ENCODE results near the gene TTC17.
A peak's percentile ranks its signal among the peaks of the same experiment; 100 is the strongest.
"Not testable (repeated sequence)": the region's sequence is repeated elsewhere in the genome, so short reads cannot be mapped to it uniquely, and the experiment has no call there.

Gene TTC17

DNA sequence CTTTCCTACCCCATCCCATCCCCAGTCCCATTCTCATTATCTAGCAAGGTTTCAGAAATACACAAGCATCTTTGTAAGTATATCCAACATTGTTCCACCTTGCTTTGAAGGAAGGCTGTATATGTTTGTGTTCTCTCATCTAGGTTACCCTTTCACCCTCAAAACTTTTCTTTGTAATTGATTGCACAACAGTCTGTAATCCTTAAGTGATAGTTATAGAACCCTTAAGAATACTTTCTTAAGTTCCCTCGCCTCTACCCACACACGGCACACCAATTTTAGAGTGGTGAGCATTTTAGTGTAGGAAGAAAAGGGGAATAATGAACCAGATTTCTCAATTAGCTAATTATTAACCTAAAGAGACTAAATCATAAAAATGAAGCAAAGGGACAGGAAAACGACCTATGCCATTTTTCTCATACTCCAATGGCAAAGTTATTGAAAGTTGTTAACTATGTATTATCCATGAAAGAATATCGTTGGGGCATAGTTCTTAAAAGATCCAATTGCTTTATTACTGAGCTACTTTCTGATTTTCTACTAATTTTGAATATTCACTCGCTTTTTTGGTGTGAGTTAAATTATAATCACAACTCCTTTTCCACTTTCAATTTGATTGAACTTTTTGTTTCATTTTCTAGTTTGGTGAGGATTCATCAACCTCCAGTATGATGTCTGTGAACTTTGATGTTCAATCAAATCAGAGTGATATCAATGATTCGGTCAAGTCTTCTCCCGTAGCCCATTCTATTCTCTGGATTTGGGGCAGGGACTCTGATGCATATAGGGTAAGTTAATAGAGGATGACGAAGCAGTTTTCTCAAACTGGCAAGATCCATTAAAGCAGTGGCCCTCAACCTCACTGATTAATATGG lies 44.9 kb downstream of the TTC17 start:
- no peak for DNase-seq
- H3K4me1 Mint-ChIP-seq: peaks cover 29% of the 10 kb centered on the region
- no peaks in the 10 kb centered on the region for H3K27me3 Mint-ChIP-seq
- H3K9me3 Mint-ChIP-seq: no peaks in the 10 kb centered on the region
- H3K4me3 Mint-ChIP-seq: no peak overlapping the region
- H3K27ac Mint-ChIP-seq: no peak overlapping the region
- ATAC-seq: no peak

DNA sequence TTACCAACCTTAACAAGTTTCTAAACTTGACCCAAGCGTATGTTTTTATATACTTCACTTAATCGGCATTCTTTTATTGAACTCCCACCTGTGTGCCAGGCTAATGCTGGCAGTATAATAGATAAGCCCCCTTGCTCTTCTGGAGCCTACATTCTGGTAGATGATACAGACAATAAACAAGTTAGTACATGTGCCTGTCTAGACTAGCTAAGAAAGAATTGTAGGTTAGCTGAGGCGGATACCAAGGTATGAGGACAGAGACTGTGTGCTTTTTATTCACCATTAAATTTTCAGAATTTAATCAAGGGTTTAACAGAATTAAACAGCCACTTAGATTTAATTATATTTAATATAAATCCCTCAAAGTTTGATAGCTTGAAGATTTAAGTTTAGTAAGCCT lies 45.7 kb downstream of the TTC17 start:
- no peak for DNase-seq
- H3K4me3 Mint-ChIP-seq: no peak overlapping the region
- no peak overlapping the region for H3K27ac Mint-ChIP-seq
- no peaks in the 10 kb centered on the region for H3K9me3 Mint-ChIP-seq
- no peak for ATAC-seq
- H3K4me1 Mint-ChIP-seq: peaks cover 24% of the 10 kb centered on the region
- no peaks in the 10 kb centered on the region for H3K27me3 Mint-ChIP-seq

DNA sequence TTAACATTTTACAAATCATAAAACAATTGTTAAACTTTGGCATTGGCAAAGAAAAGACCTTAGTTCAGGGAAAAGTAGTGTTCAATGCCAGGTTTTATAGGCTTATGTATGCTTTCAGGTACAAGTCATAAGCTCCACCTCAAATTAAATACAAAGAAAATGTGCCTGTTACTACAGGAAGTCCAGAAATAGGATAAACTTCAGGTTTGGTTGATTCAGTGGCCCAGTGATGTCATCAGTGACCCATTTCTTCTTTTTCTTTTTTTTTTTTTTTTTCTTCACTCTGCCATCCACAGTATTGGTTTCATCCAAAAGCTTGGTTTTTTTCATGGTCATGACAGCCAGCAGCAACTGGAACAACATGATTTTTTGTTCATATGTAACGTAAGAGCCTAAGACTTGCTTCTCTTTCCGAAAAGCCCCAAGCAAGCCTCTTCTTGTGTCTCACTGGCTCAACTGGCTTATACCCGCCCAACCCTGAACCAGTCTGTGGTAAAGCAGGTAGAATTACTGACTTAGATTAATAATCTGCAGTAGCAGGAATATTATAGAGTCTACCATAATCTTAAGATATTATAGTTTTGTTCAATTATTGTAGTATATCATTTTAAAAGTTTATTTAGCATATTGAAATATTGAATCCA lies 46.2 kb downstream of the TTC17 start:
- Mint-ChIP-seq H3K9me3 (no peaks in the 10 kb centered on the region), H3K27me3 (no peaks in the 10 kb centered on the region), H3K4me3 (no peak overlapping the region), H3K27ac (no peak overlapping the region), H3K4me1 (peaks cover 19% of the 10 kb centered on the region)
- no peak for ATAC-seq
- DNase-seq: no peak

DNA sequence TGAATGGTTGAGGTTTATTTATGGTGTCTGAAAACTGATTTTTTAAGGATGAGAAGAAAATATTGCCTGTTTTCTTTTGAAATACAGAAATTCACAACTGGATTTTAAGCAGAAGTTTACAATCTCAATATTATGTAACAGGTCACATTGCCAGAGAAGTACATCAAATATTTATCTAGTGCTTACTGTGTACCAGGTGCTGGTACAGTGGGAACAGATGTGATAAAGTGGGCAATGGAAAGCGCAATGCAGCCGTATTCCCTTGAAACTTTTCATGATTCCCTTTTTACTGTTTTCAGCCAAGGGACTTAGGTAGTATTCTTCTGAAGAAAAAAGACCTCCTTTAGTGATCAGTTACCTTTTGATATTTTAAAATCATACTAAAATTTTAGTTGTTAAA lies 49.6 kb downstream of the TTC17 start:
- peaks cover 14% of the 10 kb centered on the region for H3K4me1 Mint-ChIP-seq
- no peak for ATAC-seq
- no peak for DNase-seq
- no peak overlapping the region for H3K27ac Mint-ChIP-seq
- H3K9me3 Mint-ChIP-seq: no peaks in the 10 kb centered on the region
- H3K4me3 Mint-ChIP-seq: no peak overlapping the region
- H3K27me3 Mint-ChIP-seq: no peaks in the 10 kb centered on the region

DNA sequence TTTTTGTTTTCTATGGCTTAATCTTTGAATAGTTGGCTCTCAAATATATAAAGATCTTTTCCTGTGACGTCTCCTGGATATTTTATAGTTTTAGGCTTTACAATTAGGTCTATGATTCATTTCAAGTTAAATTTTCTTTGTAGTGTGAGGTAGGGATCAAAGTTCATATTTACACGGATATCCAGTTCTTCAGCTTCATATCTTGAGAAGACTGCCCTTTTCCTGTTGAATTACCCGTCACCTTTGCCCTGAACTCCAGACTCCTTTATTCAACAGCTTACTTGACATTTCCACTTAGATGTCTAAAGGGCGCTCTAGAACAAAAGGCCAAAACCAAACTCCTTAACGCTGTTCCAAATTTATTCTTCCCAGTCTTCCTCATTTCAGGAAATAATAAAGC lies 51.7 kb downstream of the TTC17 start:
- H3K27me3 Mint-ChIP-seq: no peaks in the 10 kb centered on the region
- no peak overlapping the region for H3K27ac Mint-ChIP-seq
- no peaks in the 10 kb centered on the region for H3K9me3 Mint-ChIP-seq
- ATAC-seq: no peak
- H3K4me1 Mint-ChIP-seq: peaks cover 6% of the 10 kb centered on the region
- no peak overlapping the region for H3K4me3 Mint-ChIP-seq
- no peak for DNase-seq

DNA sequence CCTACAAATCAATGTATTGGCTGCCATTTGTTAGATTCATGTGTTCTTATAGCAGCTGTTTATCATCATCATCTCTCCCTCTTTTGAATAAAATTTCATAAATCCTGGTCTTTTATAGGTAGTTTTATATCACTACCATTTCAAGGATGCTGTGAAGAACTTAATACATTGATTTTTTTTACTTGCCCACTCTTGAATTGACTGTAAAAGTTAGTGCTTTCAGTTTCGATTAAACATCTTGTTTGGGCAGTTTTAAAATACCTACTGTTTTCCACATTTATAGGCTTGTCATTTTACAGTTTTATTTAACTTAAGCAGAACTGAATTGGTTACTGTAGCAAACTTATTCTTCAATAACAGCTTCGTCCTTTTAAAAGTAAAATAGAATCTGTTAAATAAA lies 59.5 kb downstream of the TTC17 start:
- no peak overlapping the region for H3K27ac Mint-ChIP-seq
- H3K9me3 Mint-ChIP-seq: no peaks in the 10 kb centered on the region
- peaks cover 3% of the 10 kb centered on the region for H3K4me1 Mint-ChIP-seq
- ATAC-seq: no peak
- no peaks in the 10 kb centered on the region for H3K27me3 Mint-ChIP-seq
- DNase-seq: no peak
- H3K4me3 Mint-ChIP-seq: no peak overlapping the region

DNA sequence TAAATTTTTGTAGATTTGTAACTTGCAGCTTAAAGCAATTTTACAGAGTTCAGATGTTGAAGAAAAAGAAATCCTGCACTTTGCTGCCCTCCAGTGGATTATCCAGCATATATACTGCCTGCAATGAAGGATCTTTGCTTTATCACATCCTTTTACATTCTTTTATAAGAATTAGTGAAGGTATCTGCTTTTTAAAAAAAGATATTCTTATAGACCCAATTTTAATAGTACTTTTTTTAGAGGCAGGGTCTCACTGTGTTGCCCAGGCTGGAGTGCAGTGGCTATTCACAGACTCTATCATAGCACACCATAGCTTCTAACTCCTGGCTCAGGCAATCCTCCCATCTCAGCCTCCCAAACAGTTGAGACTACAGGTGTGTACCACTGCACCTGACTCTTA lies 60.7 kb downstream of the TTC17 start:
- Mint-ChIP-seq H3K4me3 (no peak overlapping the region), H3K4me1 (no peaks in the 10 kb centered on the region), H3K27me3 (no peaks in the 10 kb centered on the region), H3K9me3 (no peaks in the 10 kb centered on the region), H3K27ac (no peak overlapping the region)
- DNase-seq (peak in 1 of 2 donors; percentile 23), ATAC-seq (peak; percentile 52)

DNA sequence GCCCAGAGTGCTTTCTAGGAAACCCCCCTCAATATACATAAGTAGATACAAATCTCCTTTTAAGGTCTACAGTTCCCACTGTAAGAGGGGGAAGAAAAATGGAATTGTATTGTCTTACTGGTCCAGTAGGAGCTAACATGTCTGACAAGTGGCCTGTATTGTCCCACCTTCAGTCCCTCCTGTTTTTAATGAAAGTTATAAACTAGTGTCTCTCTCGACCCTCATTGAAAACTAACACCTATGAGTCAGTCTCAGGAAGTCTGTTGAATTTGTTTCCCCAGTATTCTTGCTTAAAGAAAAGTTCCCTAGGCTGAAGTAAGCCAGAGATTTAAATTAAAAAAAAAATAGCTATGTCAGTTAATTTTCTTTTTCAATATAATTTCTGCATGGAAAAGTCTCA lies 69.3 kb downstream of the TTC17 start:
- H3K4me3 Mint-ChIP-seq: no peak overlapping the region
- H3K27ac Mint-ChIP-seq: no peak overlapping the region
- ATAC-seq: no peak
- peaks cover 10% of the 10 kb centered on the region for H3K4me1 Mint-ChIP-seq
- no peaks in the 10 kb centered on the region for H3K9me3 Mint-ChIP-seq
- H3K27me3 Mint-ChIP-seq: no peaks in the 10 kb centered on the region
- DNase-seq: no peak

DNA sequence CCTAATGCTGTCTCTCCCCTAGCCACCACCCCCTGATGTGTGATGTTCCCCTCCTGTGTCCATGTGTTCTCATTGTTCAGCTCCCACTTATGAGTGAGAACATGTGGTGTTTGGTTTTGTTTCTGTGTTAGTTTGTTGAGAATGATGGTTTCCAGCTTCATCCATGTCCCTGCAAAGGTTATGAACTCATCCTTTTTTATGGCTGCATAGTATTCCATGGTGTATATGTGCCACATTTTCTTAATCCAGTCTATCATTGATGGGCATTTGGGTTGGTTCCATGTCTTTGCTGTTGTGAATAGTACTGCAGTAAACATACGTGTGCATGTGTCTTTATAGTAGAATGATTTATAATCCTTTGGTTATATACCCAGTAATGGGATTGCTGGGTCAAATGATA lies 72.2 kb downstream of the TTC17 start:
- H3K9me3 Mint-ChIP-seq, ATAC-seq, H3K4me3 Mint-ChIP-seq, H3K27ac Mint-ChIP-seq, H3K27me3 Mint-ChIP-seq, DNase-seq: not testable (repeated sequence)
- H3K4me1 Mint-ChIP-seq: peaks cover 10% of the 10 kb centered on the region

DNA sequence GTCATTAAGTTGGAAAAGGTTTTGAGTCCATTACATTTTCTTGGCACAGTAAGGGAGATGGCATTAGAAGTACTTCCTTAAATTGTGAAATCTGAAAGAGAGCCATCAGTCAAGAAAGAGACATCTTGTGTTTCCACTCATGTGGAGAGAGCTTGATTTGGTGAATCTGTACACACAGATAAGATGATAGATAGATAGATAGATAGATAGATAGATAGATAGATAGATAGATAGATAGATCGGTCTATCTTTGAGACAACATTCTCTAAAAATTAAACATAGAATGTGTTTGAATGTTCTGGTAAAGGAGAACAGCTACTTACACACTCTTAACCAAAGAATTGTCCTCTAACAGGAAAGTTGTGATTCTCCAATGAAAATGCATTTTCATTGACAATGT lies 76.2 kb downstream of the TTC17 start:
- ATAC-seq (no peak), DNase-seq (no peak)
- no peak overlapping the region for H3K27ac Mint-ChIP-seq
- H3K4me3 Mint-ChIP-seq: no peak overlapping the region
- H3K9me3 Mint-ChIP-seq: no peaks in the 10 kb centered on the region
- no peaks in the 10 kb centered on the region for H3K4me1 Mint-ChIP-seq
- H3K27me3 Mint-ChIP-seq: no peaks in the 10 kb centered on the region

DNA sequence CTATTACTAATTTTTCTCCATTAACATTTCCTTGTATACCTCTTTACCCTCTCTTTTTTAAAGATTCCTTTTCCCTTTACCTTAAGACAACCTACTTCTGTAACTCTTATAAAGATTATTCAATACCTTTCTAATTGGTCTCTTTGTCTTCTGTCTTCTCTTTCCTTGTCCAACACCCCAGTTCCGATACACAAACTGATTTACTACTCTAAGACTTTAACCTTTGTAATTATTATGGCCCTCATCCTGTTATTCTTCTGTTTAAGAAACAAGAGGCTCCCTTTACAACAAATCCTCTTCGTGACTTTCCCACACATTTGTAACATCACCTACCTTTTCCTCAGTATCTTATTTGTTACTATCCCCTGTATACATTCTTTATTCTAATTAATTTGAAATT lies 81.8 kb downstream of the TTC17 start:
- no peaks in the 10 kb centered on the region for H3K9me3 Mint-ChIP-seq
- H3K4me1 Mint-ChIP-seq: no peaks in the 10 kb centered on the region
- no peak overlapping the region for H3K4me3 Mint-ChIP-seq
- no peak for DNase-seq
- H3K27me3 Mint-ChIP-seq: no peaks in the 10 kb centered on the region
- peak overlapping the region in 1 of 2 donors; percentile 38 for H3K27ac Mint-ChIP-seq
- no peak for ATAC-seq

DNA sequence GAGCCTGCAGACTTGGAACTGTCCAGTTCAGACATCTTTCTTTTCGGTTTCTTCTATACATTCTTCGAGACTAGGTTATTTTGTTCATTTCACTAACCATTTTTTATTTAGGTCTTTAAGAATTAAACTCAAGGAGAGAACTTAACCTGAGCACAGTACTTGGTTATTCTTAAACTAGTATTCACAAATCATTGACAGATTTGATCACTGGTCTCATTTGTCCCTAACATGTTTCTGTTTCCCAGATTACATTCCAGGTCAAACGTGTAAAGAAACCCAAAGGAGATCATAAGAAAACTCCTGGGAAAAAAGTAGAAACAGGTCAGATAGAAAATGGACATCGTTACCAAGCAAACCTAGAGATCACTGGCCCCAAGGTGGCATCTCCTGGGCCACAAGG lies 85.1 kb downstream of the TTC17 start:
- ATAC-seq (no peak), DNase-seq (no peak)
- Mint-ChIP-seq H3K27ac (peak overlapping the region in 1 of 2 donors; percentile 27), H3K4me1 (peaks cover 11% of the 10 kb centered on the region), H3K27me3 (no peaks in the 10 kb centered on the region), H3K9me3 (no peaks in the 10 kb centered on the region), H3K4me3 (no peak overlapping the region)

DNA sequence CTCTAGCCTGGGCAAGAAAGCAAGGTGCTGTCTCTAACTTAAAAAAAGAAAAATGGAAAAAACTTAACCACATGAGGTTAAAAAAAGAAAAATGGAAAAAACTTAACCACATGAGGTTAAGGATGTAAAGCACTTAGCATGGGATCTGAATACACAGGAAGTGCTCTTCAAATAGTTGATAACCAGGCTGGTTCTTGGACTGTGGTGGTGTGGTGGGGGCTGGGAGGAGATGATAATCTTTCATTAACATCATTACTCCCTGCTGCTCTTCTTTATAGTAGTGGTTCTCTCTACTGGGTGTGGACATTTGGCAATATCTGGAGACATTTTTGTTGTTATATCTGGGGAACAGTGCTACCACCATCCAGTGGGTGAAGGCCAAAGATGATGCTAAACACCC lies 88.4 kb downstream of the TTC17 start:
- DNase-seq: no peak
- H3K4me3 Mint-ChIP-seq: no peak overlapping the region
- H3K9me3 Mint-ChIP-seq: no peaks in the 10 kb centered on the region
- H3K27ac Mint-ChIP-seq: peak overlapping the region; percentile 66 to 70
- peaks cover 11% of the 10 kb centered on the region for H3K4me1 Mint-ChIP-seq
- H3K27me3 Mint-ChIP-seq: no peaks in the 10 kb centered on the region
- peak; percentile 76 for ATAC-seq

DNA sequence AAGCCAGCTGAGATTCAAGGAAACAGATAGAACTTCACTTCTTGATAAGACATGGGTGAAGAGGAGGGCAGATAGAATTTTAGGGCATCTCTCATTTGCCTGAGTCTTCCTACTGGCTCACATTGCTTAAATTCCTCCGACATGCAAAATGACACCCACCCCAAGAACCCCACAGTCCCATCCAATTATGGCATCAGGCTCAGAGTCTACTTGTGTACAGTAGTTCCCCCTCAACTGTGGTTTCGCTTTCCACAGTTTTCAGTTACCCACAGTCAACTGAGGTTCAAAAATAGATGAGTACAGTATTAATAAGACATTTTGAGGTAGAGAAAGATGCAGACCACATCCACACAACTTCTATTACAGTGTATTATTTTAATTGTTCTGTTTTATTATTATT lies 99.8 kb downstream of the TTC17 start:
- Mint-ChIP-seq H3K4me1 (no peaks in the 10 kb centered on the region), H3K27me3 (no peaks in the 10 kb centered on the region), H3K4me3 (no peak overlapping the region), H3K27ac (no peak overlapping the region), H3K9me3 (peaks cover 5 to 11% of the 10 kb centered on the region in 2 donors)
- DNase-seq: no peak
- ATAC-seq: no peak

DNA sequence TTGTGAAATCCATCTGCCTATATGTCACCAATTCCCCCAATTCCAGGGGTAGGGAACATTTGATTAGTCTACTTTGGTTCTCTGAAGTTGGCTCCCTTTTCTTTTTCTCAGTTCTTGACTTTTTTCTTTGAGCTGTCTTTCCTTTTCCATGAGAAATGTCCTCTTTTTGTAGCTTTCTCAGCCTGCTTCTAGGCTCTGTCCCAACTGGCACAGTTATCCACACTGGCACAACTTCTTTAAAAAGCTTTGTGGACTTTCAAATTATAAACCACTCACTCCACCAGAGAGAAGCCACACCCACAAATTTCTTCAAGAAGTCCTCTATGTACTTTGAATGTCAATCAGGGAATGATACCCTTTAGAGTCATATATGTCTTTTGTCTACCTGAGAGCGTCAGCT lies 100.5 kb downstream of the TTC17 start:
- no peaks in the 10 kb centered on the region for H3K4me1 Mint-ChIP-seq
- peaks cover 5 to 17% of the 10 kb centered on the region in 2 donors for H3K9me3 Mint-ChIP-seq
- no peak overlapping the region for H3K27ac Mint-ChIP-seq
- ATAC-seq: no peak
- no peak overlapping the region for H3K4me3 Mint-ChIP-seq
- no peak for DNase-seq
- no peaks in the 10 kb centered on the region for H3K27me3 Mint-ChIP-seq

DNA sequence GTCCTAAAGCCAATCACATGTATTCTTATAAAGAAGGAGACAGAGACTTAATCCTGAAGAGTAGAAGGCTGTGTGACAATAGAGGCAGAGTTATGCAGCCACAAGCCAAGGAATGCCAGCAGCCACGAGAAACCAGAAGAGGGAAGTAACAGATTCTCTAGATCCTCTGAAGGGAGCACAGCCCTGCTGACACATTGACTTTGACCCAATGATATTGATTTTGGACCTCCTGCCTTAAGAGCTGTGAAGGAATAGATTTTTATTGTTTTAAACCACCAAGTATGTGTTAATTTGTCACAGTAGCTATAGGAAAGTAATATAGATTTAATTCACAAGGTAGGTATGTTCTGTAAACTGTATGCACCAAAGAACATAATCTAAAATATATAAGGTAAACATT lies 103.6 kb downstream of the TTC17 start:
- Mint-ChIP-seq H3K4me3 (no peak overlapping the region), H3K27me3 (no peaks in the 10 kb centered on the region), H3K4me1 (no peaks in the 10 kb centered on the region), H3K9me3 (peaks cover 28 to 47% of the 10 kb centered on the region in 2 donors), H3K27ac (no peak overlapping the region)
- no peak for DNase-seq
- ATAC-seq: no peak
